Articular chondrocyte of knee joint (primary cell): ENCODE measurements around the gene ALG9. TPM values are rescaled to one million over a fixed set of nuclear protein-coding genes. Genes with fewer than 3 reads are reported as not detected.

ENCODE experiments used
- small RNA-seq: library from RNA; depleted of rRNA; stranded (forward); fragments of <200 nt; gene quantifications from one replicate; pipeline ENCODE3, GENCODE V24; 2012
- total RNA-seq: library from RNA; depleted of rRNA; stranded (reverse); fragments of >200 nt; gene quantifications from 2 replicates; pipeline ENCODE4 v1.2.3, GENCODE V29; 2012

Gene ALG9
- total RNA-seq = 43.1 and 44.0 TPM in 2 replicates

GRCh38 chr11:111870886-111871692 is at the start of gene ALG9:
Gene ALG9, minus strand, starts transcription at chr11:111871581. Its CDS starts 99 bp downstream, at chr11:111871482.

GRCh38 chr11:111918390-111919256 is 47.2 kb upstream of the ALG9 start, which contains the start of gene C11orf52:
Gene C11orf52, plus strand, starts transcription at chr11:111918913. Its CDS starts 60 bp downstream, at chr11:111918973.

GRCh38 chr11:111912535-111912934 is 41.2 kb upstream of the ALG9 start, which contains the start of gene HSPB2:
Gene HSPB2, plus strand, starts transcription at chr11:111912734. Its CDS starts 96 bp downstream, at chr11:111912830.

GRCh38 chr11:111911563-111912401 is 40.4 kb upstream of the ALG9 start, which contains the start of gene CRYAB:
Gene CRYAB, minus strand, starts transcription at chr11:111911770. Its CDS starts 46 bp downstream, at chr11:111911724.

GRCh38 chr11:111878849-111879636 is 7.7 kb upstream of the ALG9 start, which contains the start of the genes CFAP68 and FDXACB1:
Gene CFAP68, plus strand, starts transcription at chr11:111879541. Its CDS starts 20 bp downstream, at chr11:111879561.
Gene FDXACB1, minus strand, starts transcription at chr11:111879165. Its CDS starts 33 bp downstream, at chr11:111879132.

GRCh38 chr11:111765984-111766833 is 105.2 kb downstream of the ALG9 start, which contains the start of gene PPP2R1B:
Gene PPP2R1B, minus strand, starts transcription at chr11:111766389. Its CDS starts 28 bp downstream, at chr11:111766361.

Small RNA genes within 50 kb of the gene (small RNA-seq; reads per million reads assigned to genes)
- gene GNG5P3 (not detected), gene RPL37AP8 (not detected)

Other genes with a start within 250 kb of the ALG9 start
- 40.2 TPM in 2 replicates for gene PPP2R1B, start 105.2 kb downstream of the ALG9 start, total RNA-seq
- 1.7 and 2.6 TPM in 2 replicates for gene FDXACB1, start 7.6 kb upstream of the ALG9 start, total RNA-seq
- gene CFAP68, start 8.0 kb upstream of the ALG9 start, total RNA-seq = 7.1 and 9.8 TPM in 2 replicates
- gene CRYAB, start 40.2 kb upstream of the ALG9 start, total RNA-seq = 93.2 and 117 TPM in 2 replicates
- gene HSPB2, start 41.2 kb upstream of the ALG9 start, total RNA-seq = 1.7 and 2.2 TPM in 2 replicates
- gene C11orf52, start 47.3 kb upstream of the ALG9 start, total RNA-seq = 1.7 and 2.0 TPM in 2 replicates
- 45.7 and 53.0 TPM in 2 replicates for gene DIXDC1, start 65.8 kb upstream of the ALG9 start, total RNA-seq
- 37.8 and 42.7 TPM in 2 replicates for gene DLAT, start 153.8 kb upstream of the ALG9 start, total RNA-seq
- 5.5 and 7.2 TPM in 2 replicates for gene PIH1D2, start 202.4 kb upstream of the ALG9 start, total RNA-seq
- gene NKAPD1, start 202.7 kb upstream of the ALG9 start, total RNA-seq = 34.9 and 40.3 TPM in 2 replicates
- 38.6 and 48.5 TPM in 2 replicates for gene TIMM8B, start 215.2 kb upstream of the ALG9 start, total RNA-seq
- gene SDHD, start 215.3 kb upstream of the ALG9 start, total RNA-seq = 121 and 134 TPM in 2 replicates